LNCAP (cell line): ENCODE data around the gene ANKRA2.

Source experiments
- CTCF ChIP-seq: fragments of 450-650 bp; IDR thresholded peaks from 2 replicates; pipeline ENCODE4 v1.5.1; 2017; ENCODE audit warnings: mild to moderate bottlenecking

ANKRA2 gene

GRCh38 chr5:73565969-73566547, 619 bp upstream of the ANKRA2 start:
- TF ChIP-seq CTCF: no peak

GRCh38 chr5:73564675-73565074, 764 bp downstream of the ANKRA2 start:
- TF ChIP-seq CTCF: no peak

- TF ChIP-seq CTCF: no peak
These were observed 1.4 kb downstream of the ANKRA2 start for GRCh38 chr5:73564018-73564417.

- no peak for TF ChIP-seq CTCF
These were observed 6.5 kb downstream of the ANKRA2 start for GRCh38 chr5:73558950-73559349.

GRCh38 chr5:73552642-73553041, 12.8 kb downstream of the ANKRA2 start:
- TF ChIP-seq CTCF: no peak

GRCh38 chr5:73550016-73550415, 15.4 kb downstream of the ANKRA2 start:
- TF ChIP-seq CTCF: no peak

- no peak for TF ChIP-seq CTCF
These were observed 20.0 kb downstream of the ANKRA2 start for GRCh38 chr5:73545403-73545779.
